Vagina (tissue), 2 donors: ENCODE measurements around the gene UNC5B.

ENCODE experiments used
- CTCF ChIP-seq, 3 experiments: fragments of 450-650 bp in 2 of 3; fragments of 200-600 bp in 1 of 3; sonication (generic) in 1 of 3; IDR thresholded peaks; one replicate each; pipeline ENCODE4 v1.5.1; 2017 to 2019; ENCODE audit warnings: antibody characterized with exemption in 3 of 3, mild to moderate bottlenecking in 2 of 3, moderate library complexity in 2 of 3
- POLR2AphosphoS5 ChIP-seq, 2 donors: sonication (generic); formaldehyde crosslinking; IDR thresholded peaks; one replicate each; pipeline ENCODE4 v1.9.0; 2017; ENCODE audit warnings: antibody characterized with exemption in 2 of 2, mild to moderate bottlenecking in 2 of 2, low read depth in 1 of 2; ENCODE audit not compliant: insufficient read depth in 1 of 2

- TF ChIP-seq CTCF (IDR thresholded peaks at IDR 0.05): no peak
- TF ChIP-seq POLR2AphosphoS5 (IDR thresholded peaks at IDR 0.05; ENCODE audit: insufficient read depth in 1 of 2, low read depth in 1 of 2): no peak
Observed at GRCh38 chr10:71320592-71320991, 108.2 kb downstream of the UNC5B start.
